Motor neuron (in vitro differentiated cells): Measurements from ENCODE around the gene ECSCR. TPM values are rescaled to one million over a fixed set of nuclear protein-coding genes. Genes with fewer than 3 reads are reported as not detected.

Experiments
- ATAC-seq, 8 experiments: fragments of 200-7000 bp; cut with Tn5 transposase; replicated peaks in 6 of 8; 2 replicates each; pipeline ENCODE4 v1.8.0; 2021; ENCODE audit warnings: mild to moderate bottlenecking in 8 of 8, moderate library complexity in 8 of 8
- H3K27ac ChIP-seq, 2 donors: fragments of 250-450 bp; sonication (Bioruptor Pico); 2 replicates each; pipeline ENCODE4 v1.9.0; 2021; ENCODE audit warnings: antibody characterized with exemption in 2 of 2, mild to moderate bottlenecking in 2 of 2, moderate library complexity in 1 of 2
- H3K4me1 ChIP-seq, 2 donors: fragments of 250-450 bp; sonication (Bioruptor Pico); replicated peaks in 1 of 2; 2 replicates each; pipeline ENCODE4 v1.6.1; 2021; ENCODE audit warnings: antibody characterized with exemption in 2 of 2, mild to moderate bottlenecking in 2 of 2, moderate library complexity in 1 of 2
- H3K4me3 ChIP-seq, 5 donors: fragments of 250-450 bp; sonication (Bioruptor Pico); 2 replicates each; pipeline ENCODE4 v1.9.0; 2021; ENCODE audit warnings: antibody characterized with exemption in 5 of 5, mild to moderate bottlenecking in 5 of 5, moderate library complexity in 4 of 5
- WGBS, 10 experiments: fragments of 450-650 bp; shearing (Covaris generic); methylation state at CpG; one replicate each; pipeline ENCODE4 v1.0.0; 2022; 5-methylcytosine and 5-hydroxymethylcytosine counted together
- in situ Hi-C, 9 experiments: fragments of 400-800 bp; cut with MboI; loops; one replicate each; pipeline ENCODE4 v1.15.0; 2021; ENCODE audit warnings: low sequenced_read_pairs in 9 of 9, low pct_unique_long_range_greater_than_20kb in 2 of 9; ENCODE audit not compliant: unreplicated experiment in 9 of 9
- total RNA-seq, 8 experiments: library from RNA; unstranded; fragments of 300-600 nt; gene quantifications; 2 replicates each; pipeline versions ENCODE4 v1.2.3 to v1.2.4, GENCODE V29; 2022

Gene ECSCR
- total RNA-seq, 8 experiments from 2014 or later = 2.0 TPM; not detected in 7

DNA sequence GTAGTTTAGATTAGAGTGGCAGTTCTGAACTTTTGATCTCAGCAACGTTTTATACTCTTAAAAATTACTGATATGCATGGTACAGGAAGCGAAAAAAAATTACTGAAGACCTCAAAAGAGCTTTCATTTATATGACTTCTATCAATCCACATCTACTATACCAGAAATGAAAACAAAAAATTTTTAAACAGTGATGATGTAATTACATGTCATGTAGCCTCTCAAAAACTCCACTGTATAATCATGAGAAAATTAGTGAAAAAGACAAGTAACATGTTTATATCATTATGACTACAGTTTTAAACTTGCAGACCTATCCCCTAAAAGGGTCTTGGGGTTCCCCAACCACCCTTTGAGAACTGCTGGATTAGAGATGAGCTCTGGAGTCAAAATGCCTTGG is 32.5 kb downstream of the ECSCR start:
- no peak for ATAC-seq
- no peaks in the 10 kb centered on the region for H3K4me1 ChIP-seq
- in situ Hi-C loops = loop anchor here in 2 of 9 experiments (25.0 kb wide), 2 partner anchors 332 to 357 kb away; partner anchors contain the start of gene PSD2 (in 1 of the 2)
- H3K27ac ChIP-seq = no peak overlapping the region
- no peak overlapping the region for H3K4me3 ChIP-seq
- WGBS, 10 experiments = 36 to 100% (median 78%) methylated on average over 1 to 2 of the region's 2 CpGs

DNA sequence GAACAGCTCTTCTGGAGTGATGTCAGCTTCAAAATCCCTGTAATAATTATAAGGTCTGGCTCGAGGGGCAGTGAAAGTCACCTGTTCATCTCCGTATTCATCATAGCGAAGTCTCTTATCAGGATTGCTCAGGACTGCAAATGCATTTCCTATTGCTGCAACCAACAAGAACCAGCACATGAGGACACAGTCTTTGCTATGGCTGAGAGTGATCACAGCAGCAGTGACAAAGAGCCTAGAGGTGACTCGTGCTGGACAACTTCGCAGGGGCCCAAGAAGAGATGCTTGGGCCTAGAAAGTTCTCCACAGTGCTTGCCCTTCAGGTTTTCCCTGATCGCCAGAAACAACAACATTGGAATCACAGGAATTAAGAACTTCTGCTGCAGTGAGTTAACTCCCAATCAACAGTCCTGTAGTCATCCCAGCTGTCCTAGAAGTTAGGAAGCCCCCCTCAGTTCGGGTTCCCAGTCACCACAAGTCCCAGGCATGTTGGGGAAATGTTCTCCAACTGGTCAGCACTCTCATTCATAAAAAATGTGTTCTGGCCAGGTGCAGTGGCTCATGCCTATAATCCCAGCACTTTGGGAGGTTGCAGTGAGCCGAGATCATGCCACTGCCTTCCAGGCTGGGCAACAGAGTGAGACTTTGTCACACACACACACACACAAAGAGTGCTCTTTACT is 36.2 kb downstream of the ECSCR start:
- in situ Hi-C loops = loop anchor here in 6 of 9 experiments (10.0 to 25.0 kb wide), 5 partner anchors 78 to 361 kb away; partner anchors contain the start of gene PSD2 (in 1 of the 6)
- H3K27ac ChIP-seq = no peak overlapping the region

DNA sequence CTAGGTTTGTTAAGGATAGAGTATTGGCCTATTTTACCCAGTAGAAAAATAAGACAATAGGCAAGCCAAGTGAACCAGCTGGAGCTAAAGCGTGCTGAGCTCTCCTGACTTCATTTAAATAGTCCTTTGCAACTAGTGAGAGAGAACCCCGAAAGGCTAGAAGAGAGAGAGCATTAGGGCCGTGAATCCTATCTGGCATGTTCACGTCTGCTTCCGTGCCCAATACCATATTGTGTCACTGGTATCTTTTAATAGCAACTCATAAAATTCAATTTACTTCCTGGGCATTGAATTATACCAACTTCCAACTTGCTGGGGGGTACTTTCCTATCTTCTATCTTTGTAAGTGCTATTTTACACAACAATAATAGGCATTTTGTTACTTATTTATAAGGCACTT is 37.0 kb downstream of the ECSCR start:
- no peak for ATAC-seq
- Histone ChIP-seq H3K27ac (no peak overlapping the region), H3K4me3 (no peak overlapping the region), H3K4me1 (peaks cover 0 to 5% of the 10 kb centered on the region in 2 donors)
- in situ Hi-C loops = loop anchor here in 6 of 9 experiments (10.0 to 25.0 kb wide), 5 partner anchors 79 to 362 kb away; partner anchors contain the start of gene PSD2 (in 1 of the 6)
- WGBS, 10 experiments = 58 to 100% (median 90%) methylated on average over 1 to 5 of the region's 5 CpGs; no CpG with 5 or more reads in 1 of the 10 experiments

More for the DNA sequence above, 36.2 kb downstream of the ECSCR start:
- Histone ChIP-seq H3K4me1 (peaks cover 0 to 5% of the 10 kb centered on the region in 2 donors), H3K4me3 (no peak overlapping the region)
- no peak for ATAC-seq
- 50 to 100% (median 82%) methylated on average over 1 to 6 of the region's 8 CpGs; no CpG with 5 or more reads in 3 of the 10 experiments for WGBS, 10 experiments

DNA sequence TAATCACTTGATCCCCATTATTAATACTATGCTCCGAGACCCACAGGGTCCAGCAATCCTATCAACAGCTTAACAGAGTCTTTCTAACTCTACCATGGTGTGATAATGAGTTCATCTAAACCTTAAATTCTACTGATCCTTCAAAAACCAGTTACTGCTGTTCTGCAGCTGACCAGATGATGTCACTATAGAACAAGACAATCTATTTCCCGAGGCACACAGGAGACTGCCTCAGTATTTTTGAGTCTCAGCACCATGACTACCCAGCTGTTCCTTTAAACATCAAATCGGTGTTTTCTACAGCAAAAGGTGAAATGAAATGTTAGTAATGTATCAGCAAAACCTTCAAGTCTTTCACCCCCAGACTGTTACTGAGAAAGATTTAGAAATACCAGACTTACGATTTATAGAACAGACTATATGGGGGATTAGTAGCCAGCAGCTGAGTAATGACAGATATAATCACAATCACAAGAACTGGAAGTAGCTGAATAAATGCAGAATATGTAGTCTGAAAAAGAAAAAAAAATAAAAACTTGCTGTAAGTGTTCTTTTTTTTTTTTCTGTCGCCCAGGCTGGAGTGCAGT is 40.1 kb downstream of the ECSCR start:
- Histone ChIP-seq H3K4me1 (peaks cover 0 to 5% of the 10 kb centered on the region in 2 donors), H3K4me3 (no peak overlapping the region), H3K27ac (no peak overlapping the region)
- in situ Hi-C loops = loop anchor here in 4 of 9 experiments (10.0 kb wide), 3 partner anchors 82 to 342 kb away; no protein-coding TSS in a partner anchor
- peak; percentile 60 to 94 (median 78) for ATAC-seq
- 0 to 50% (median 40%) methylated on average over 2 to 5 of the region's 5 CpGs; no CpG with 5 or more reads in 2 of the 10 experiments for WGBS, 10 experiments

GRCh38 chr5:139419226-139420192 is 43.0 kb downstream of the ECSCR start:
- no peak for ATAC-seq
- WGBS, 10 experiments = 40 to 100% (median 89%) methylated on average over 1 to 6 of the region's 9 CpGs; no CpG with 5 or more reads in 1 of the 10 experiments
- in situ Hi-C loops = loop anchor here in 4 of 9 experiments (10.0 kb wide), 3 partner anchors 85 to 345 kb away; no protein-coding TSS in a partner anchor
- peaks cover 11 to 16% of the 10 kb centered on the region in 2 donors for H3K4me1 ChIP-seq
- H3K27ac ChIP-seq = no peak overlapping the region
- no peak overlapping the region for H3K4me3 ChIP-seq

DNA sequence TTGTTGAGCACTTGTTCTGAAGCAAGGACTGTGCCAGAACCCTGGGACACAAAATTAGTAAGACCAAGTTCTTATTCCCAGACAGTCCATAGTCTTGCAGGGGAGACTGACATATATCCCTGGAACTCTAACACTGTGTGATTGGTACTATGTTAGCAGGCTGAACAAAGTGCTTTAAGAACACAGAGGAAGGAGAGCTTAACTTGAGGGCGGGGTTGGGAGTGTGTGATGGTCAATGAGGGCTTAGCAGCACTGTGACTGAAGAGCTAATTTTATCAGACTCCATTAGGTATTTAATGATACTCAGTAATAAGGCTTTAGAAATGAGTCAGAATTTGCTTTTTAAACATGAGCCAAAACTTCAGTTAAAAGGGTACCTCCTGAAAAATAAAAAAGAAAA is 43.8 kb downstream of the ECSCR start:
- WGBS, 10 experiments = 43 to 100% (median 77%) methylated on average over 1 of the region's 1 CpG; no CpG with 5 or more reads in 2 of the 10 experiments
- in situ Hi-C loops = no loop called here
- Histone ChIP-seq H3K27ac (no peak overlapping the region), H3K4me3 (no peak overlapping the region), H3K4me1 (peaks cover 11 to 18% of the 10 kb centered on the region in 2 donors)
- no peak for ATAC-seq

DNA sequence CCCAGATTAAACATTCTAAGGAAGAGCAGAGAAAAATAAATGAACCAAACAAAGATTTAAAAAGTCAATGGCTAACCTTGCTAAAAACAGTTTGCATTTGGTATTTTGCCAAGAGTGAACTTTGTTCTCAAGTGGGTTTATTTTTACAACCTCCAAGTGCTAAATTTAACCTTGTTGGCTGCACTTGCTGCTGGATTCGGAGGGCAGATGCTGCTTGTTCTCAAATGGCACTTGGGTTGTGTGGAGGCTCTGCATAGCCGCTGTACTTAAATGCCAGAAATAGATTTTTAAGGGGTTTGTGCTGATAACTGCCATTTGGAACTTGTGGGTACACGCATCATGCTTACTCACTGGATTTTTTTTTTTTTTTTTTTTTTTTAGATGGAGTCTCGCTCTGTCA is 45.3 kb downstream of the ECSCR start:
- no peak overlapping the region for H3K4me3 ChIP-seq
- 50 to 100% (median 84%) methylated on average over 1 to 4 of the region's 4 CpGs; no CpG with 5 or more reads in 1 of the 10 experiments for WGBS, 10 experiments
- in situ Hi-C loops = no loop called here
- ATAC-seq = no peak
- H3K27ac ChIP-seq = no peak overlapping the region
- peaks cover 11 to 14% of the 10 kb centered on the region in 2 donors for H3K4me1 ChIP-seq

DNA sequence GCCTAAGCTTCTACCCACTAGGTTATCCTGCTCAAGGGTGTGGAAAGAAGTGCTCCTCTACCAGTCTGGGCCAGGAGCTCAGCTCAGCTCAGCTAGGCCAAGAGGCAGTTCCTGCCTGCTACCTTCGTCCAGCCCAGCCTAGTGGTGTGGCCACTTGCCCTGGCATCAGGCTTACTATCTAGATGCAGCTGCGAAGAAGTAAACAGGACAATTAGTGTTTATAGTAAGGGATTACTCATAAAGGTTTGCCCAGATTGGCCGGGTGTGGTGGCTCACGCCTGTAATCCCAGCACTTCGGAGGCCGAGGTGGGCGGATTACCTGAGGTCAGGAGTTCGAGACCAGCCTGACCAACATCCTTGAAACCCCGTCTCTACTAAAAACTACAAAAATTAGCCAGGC is 45.9 kb downstream of the ECSCR start:
- Histone ChIP-seq H3K4me1 (peaks cover 12 to 14% of the 10 kb centered on the region in 2 donors), H3K27ac (no peak overlapping the region), H3K4me3 (no peak overlapping the region)
- ATAC-seq = no peak
- in situ Hi-C loops = no loop called here
- 91 to 100% (median 95%) methylated on average over 1 to 8 of the region's 9 CpGs; no CpG with 5 or more reads in 3 of the 10 experiments for WGBS, 10 experiments

DNA sequence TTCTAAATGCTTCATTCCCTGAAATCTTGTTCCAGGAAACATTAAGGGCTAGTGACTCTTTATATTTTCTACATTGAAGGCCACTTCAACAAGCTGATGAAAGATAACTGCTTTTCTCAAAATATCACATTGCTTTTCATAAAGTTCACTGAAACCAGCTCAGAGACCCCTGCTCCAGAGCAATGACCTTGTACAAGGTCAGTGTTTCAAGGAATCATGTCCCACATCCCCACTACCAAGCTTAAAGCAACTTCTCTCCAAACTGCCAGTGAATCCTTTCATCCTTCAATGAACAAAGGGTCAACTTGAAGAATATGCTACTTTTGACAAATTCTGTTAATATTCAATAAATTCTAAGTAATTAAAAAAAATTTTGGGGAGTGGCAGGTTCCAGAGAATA is 46.7 kb downstream of the ECSCR start:
- ATAC-seq = no peak
- peaks cover 14 to 20% of the 10 kb centered on the region in 2 donors for H3K4me1 ChIP-seq
- H3K27ac ChIP-seq = no peak overlapping the region
- no peak overlapping the region for H3K4me3 ChIP-seq
- in situ Hi-C loops = no loop called here

GRCh38 chr5:139415221-139415861 is 47.2 kb downstream of the ECSCR start:
- in situ Hi-C loops = no loop called here
- H3K4me3 ChIP-seq = no peak overlapping the region
- WGBS, 10 experiments = 40 to 92% (median 76%) methylated on average over 1 to 6 of the region's 8 CpGs

DNA sequence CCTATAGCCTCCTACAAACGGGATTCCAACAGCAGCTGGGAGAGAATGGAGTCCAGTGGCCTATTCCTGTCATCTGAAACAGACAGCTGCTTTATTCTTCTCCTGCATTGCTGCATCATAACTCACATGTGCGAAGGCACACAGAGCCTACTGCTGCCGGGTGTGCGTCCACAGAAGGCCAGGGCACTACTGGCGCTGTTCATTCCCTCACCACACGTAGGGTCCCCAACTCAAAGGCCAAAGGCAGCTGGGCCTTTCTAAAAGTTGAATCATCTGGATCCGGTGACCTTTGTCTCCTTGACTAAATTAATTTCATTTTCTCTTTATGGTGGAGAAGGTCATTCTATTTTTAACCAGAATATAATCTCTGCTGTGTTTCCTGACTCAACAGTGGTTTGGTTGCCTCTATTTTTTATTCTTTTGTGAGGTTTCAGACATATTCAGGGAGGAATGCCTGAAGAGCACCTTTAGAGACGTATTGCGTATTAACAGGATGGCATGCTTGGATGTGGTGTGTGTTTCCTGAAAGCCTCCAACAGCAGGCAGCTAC is 47.9 kb downstream of the ECSCR start:
- H3K27ac ChIP-seq = peak overlapping the region in 1 of 2 donors; percentile 46
- WGBS, 10 experiments = 83 to 100% (median 100%) methylated on average over 1 to 9 of the region's 9 CpGs; no CpG with 5 or more reads in 1 of the 10 experiments
- in situ Hi-C loops = no loop called here
- H3K4me3 ChIP-seq = no peak overlapping the region
- H3K4me1 ChIP-seq = peaks cover 14 to 21% of the 10 kb centered on the region in 2 donors
- peak in 4 of 8 experiments; percentile 44 to 62 (median 48) for ATAC-seq

More at GRCh38 chr5:139415221-139415861, 47.2 kb downstream of the ECSCR start:
- no peak overlapping the region for H3K27ac ChIP-seq
- peaks cover 14 to 21% of the 10 kb centered on the region in 2 donors for H3K4me1 ChIP-seq
- peak in 6 of 8 experiments; percentile 36 to 92 (median 68) for ATAC-seq

DNA sequence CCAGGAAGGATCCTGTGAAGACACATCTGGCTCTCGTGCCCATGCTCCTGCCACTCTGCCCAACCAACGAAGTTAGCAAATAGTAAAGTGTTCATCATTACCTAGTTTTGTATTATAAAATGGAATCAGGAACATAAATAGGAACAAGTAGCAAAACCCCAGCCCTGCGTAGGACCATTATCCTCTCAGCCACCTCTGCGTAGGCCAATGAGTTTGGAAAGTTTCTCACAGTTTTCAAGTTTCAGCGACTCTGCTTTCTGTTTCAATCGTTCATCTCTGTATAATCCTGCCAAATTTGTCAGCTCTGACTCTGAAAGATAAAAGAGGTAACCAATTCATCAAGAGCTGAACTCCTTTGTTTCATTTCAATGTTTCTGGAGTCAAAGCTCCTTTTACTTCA is 48.6 kb downstream of the ECSCR start:
- in situ Hi-C loops = no loop called here
- Histone ChIP-seq H3K27ac (no peak overlapping the region), H3K4me3 (no peak overlapping the region), H3K4me1 (peaks cover 14 to 21% of the 10 kb centered on the region in 2 donors)
- WGBS, 10 experiments = 86 to 100% (median 90%) methylated on average over 1 to 6 of the region's 6 CpGs; no CpG with 5 or more reads in 1 of the 10 experiments
- no peak for ATAC-seq
